HCT116 (cell line): ENCODE measurements around the gene ZNF775. TPM values are rescaled to one million over a fixed set of nuclear protein-coding genes. Genes with fewer than 3 reads are reported as not detected.

Source experiments
- ATAC-seq: fragments of 200-7000 bp; cut with Tn5 transposase; 2 replicates; pipeline ENCODE4 v1.9.1; 2020; ENCODE audit warnings: mild to moderate bottlenecking, moderate library complexity
- BruUV-seq: library from RNA; stranded (reverse); fragments of 400-500 nt; replicated peaks from 2 replicates; lab custom pipeline; 2021; lab: Mats Ljungman, UMichigan
- CTCF ChIA-PET: fragments of 300-600 bp; sonication (Branson Sonifier 250); formaldehyde crosslinking; loops from one replicate; lab custom pipeline; 2021; ENCODE audit warnings: antibody characterized with exemption; lab: Charles Lee
- POLR2A ChIA-PET: fragments of 300-600, 350-600 bp; sonication (Branson Sonifier 250); formaldehyde crosslinking; loops from one replicate; lab custom pipeline; 2021; ENCODE audit warnings: antibody characterized with exemption; lab: Charles Lee
- RAD21 ChIA-PET, 2 experiments: fragments of 300-600 bp; sonication (Branson Sonifier 250); formaldehyde crosslinking; loops; one replicate each; lab custom pipeline; 2023; ENCODE audit warnings: low total read pairs in 2 of 2; ENCODE audit not compliant: uncharacterized antibody in 2 of 2, unreplicated experiment in 2 of 2, low non-redundant PET in 1 of 2; lab: Charles Lee
- DNase-seq: peaks from one replicate; pipeline ENCODE4 v3.0.0-alpha.2; 2010; ENCODE audit warnings: low read depth, low spot score
- H2AFZ ChIP-seq: fragments of 200-600 bp; shearing (Covaris generic), sonication (generic); 2 replicates; pipeline ENCODE4 v1.6.1; 2017; ENCODE audit warnings: low read depth, mixed run types, mixed read lengths, antibody characterized with exemption, low read length; ENCODE audit not compliant: poor library complexity, severe bottlenecking
- H3K27ac ChIP-seq: 2 replicates; pipeline ENCODE4 v1.5.1; 2012; ENCODE audit warnings: low read depth, low read length
- H3K27me3 ChIP-seq: fragments of 200-600 bp; sonication (generic); 2 replicates; pipeline ENCODE4 v1.6.1; 2016; ENCODE audit warnings: mixed run types, low read length, mixed read lengths; ENCODE audit not compliant: insufficient read depth
- H3K36me3 ChIP-seq, 2 experiments: fragments of 200-500 bp in 1 of 2; fragments of 200-600 bp in 1 of 2; sonication (Bioruptor generic) in 1 of 2; sonication (generic) in 1 of 2; 2 replicates each; pipeline versions ENCODE4 v1.5.1 to v1.6.1; 2014 to 2016; ENCODE audit warnings: low read length in 2 of 2, inconsistent platforms in 1 of 2, mixed read lengths in 1 of 2, mixed run types in 1 of 2; ENCODE audit not compliant: insufficient read depth in 2 of 2, control insufficient read depth in 1 of 2
- H3K4me1 ChIP-seq, 2 experiments: fragments of 200-600 bp in 1 of 2; sonication (generic) in 1 of 2; 2 replicates each; pipeline versions ENCODE4 v1.5.1 to v1.6.1; 2012 to 2017; ENCODE audit warnings: low read length in 2 of 2, inconsistent platforms in 1 of 2, mild to moderate bottlenecking in 1 of 2, mixed read lengths in 1 of 2, mixed run types in 1 of 2, moderate library complexity in 1 of 2; ENCODE audit not compliant: insufficient read depth in 2 of 2, control insufficient read depth in 1 of 2
- H3K4me2 ChIP-seq: fragments of 200-600 bp; sonication (generic); 2 replicates; pipeline ENCODE4 v1.6.1; 2017; ENCODE audit warnings: mixed run types, low read length, mixed read lengths
- H3K4me3 ChIP-seq, 2 experiments: fragments of 200-600 bp in 1 of 2; sonication (generic) in 1 of 2; replicated peaks in 1 of 2; 2 replicates each; pipeline ENCODE4 v1.5.1; 2011 to 2016; ENCODE audit warnings: low read length in 2 of 2, control low read depth in 1 of 2, low read depth in 1 of 2, mild to moderate bottlenecking in 1 of 2, mixed read lengths in 1 of 2, mixed run types in 1 of 2
- H3K79me2 ChIP-seq: fragments of 200-600 bp; sonication (generic); 2 replicates; pipeline ENCODE4 v1.6.1; 2017; ENCODE audit warnings: mild to moderate bottlenecking, mixed run types, low read length, moderate library complexity, mixed read lengths; ENCODE audit not compliant: insufficient read depth
- H3K9ac ChIP-seq: fragments of 200-600 bp; sonication (generic); 2 replicates; pipeline ENCODE4 v1.6.1; 2016; ENCODE audit warnings: low read length, mixed read lengths
- H3K9me2 ChIP-seq: fragments of 200-600 bp; sonication (generic), shearing (Covaris generic); 2 replicates; pipeline ENCODE4 v1.6.1; 2017; ENCODE audit warnings: mixed run types, mild to moderate bottlenecking, moderate library complexity; ENCODE audit not compliant: insufficient read depth
- H3K9me3 ChIP-seq, 2 experiments: fragments of 200-500 bp in 1 of 2; fragments of 200-600 bp in 1 of 2; sonication (Bioruptor generic) in 1 of 2; sonication (generic) in 1 of 2; 2 replicates each; pipeline ENCODE4 v1.6.1; 2014 to 2017; ENCODE audit warnings: low read length in 2 of 2, mixed read lengths in 2 of 2, inconsistent platforms in 1 of 2, low read depth in 1 of 2, mild to moderate bottlenecking in 1 of 2, mixed run types in 1 of 2, moderate library complexity in 1 of 2; ENCODE audit not compliant: control insufficient read depth in 1 of 2, insufficient read depth in 1 of 2
- H4K20me1 ChIP-seq: fragments of 200-600 bp; sonication (generic), shearing (Covaris generic); 2 replicates; pipeline ENCODE4 v1.6.1; 2017; ENCODE audit warnings: mixed run types, mild to moderate bottlenecking, moderate library complexity; ENCODE audit not compliant: insufficient read depth
- CBX3 ChIP-seq: IDR thresholded peaks from 2 replicates; pipeline ENCODE4 v1.6.1; 2012; ENCODE audit warnings: low read depth
- EGR1 ChIP-seq: IDR thresholded peaks from 2 replicates; pipeline ENCODE4 v1.6.1; 2012; ENCODE audit warnings: low read depth
- REST ChIP-seq: IDR thresholded peaks from 2 replicates; pipeline ENCODE4 v1.6.1; 2012; ENCODE audit warnings: low read depth
- ZFX ChIP-seq: fragments of 450-650 bp; IDR thresholded peaks from 2 replicates; pipeline ENCODE4 v1.6.1; 2017
- intact Hi-C: fragments of 100-400 bp; cut with micrococcal nuclease; formaldehyde crosslinking; loops from 2 replicates; pipeline ENCODE4 v1.10.0; 2022
- total RNA-seq: library from RNA; stranded (reverse); gene quantifications from one replicate; pipeline ENCODE4 v1.2.1, GENCODE V29; 2021; ENCODE audit not compliant: unreplicated experiment

The ZNF775 gene
- total RNA-seq, 1 experiment from 2014 or later = 4.5 TPM

GRCh38 chr7:150363370-150363769 is 15.8 kb upstream of the ZNF775 start (continued):
- no peak for TF ChIP-seq REST
- TF ChIP-seq, all 23 proteins: peak for 0

- POLR2A ChIA-PET = no interaction called here
- ATAC-seq (no peak), DNase-seq (no peak)
- H3K27ac ChIP-seq = no peak overlapping the region
- H4K20me1 ChIP-seq = no peaks in the 10 kb centered on the region
- peaks cover 4% of the 10 kb centered on the region for H3K79me2 ChIP-seq
- peaks cover 8 to 15% of the 10 kb centered on the region in 2 experiments for H3K4me1 ChIP-seq
- no TSS peak for BruUV-seq
- no peaks in the 10 kb centered on the region for H3K36me3 ChIP-seq
- no peaks in the 10 kb centered on the region for H3K27me3 ChIP-seq
- no peaks in the 10 kb centered on the region for H3K9me3 ChIP-seq
- intact Hi-C loops = loop anchor here (10.0 kb wide), 1 partner anchor 59 kb away; no protein-coding TSS in a partner anchor
- H3K9ac ChIP-seq = no peak overlapping the region
- H3K4me3 ChIP-seq = no peak overlapping the region
- CTCF ChIA-PET = no interaction called here
- H3K9me2 ChIP-seq = no peaks in the 10 kb centered on the region
- H3K4me2 ChIP-seq = no peak overlapping the region
- no peak overlapping the region for H2AFZ ChIP-seq
- RAD21 ChIA-PET = no interaction called here
- TF ChIP-seq ZFX (no peak), EGR1 (no peak), CBX3 (no peak)
These were observed 15.3 kb upstream of the ZNF775 start for GRCh38 chr7:150363872-150364271.
